DND-41 (cell line): ENCODE data around the gene NF2.
A peak's percentile ranks its signal among the peaks of the same experiment; 100 is the strongest.

Source experiments
- ATAC-seq: fragments of 200-7000 bp; cut with Tn5 transposase; 3 replicates; pipeline ENCODE4 v1.9.1; 2021; ENCODE audit warnings: low read depth; ENCODE audit not compliant: insufficient read depth
- DNase-seq: peaks from one replicate; pipeline ENCODE4 v3.0.0-alpha.2; 2020
- H2AFZ ChIP-seq: 2 replicates; pipeline ENCODE4 v1.6.0; 2012; ENCODE audit warnings: low read depth, low read length
- H3K27ac ChIP-seq: 2 replicates; pipeline ENCODE4 v1.5.1; 2012; ENCODE audit warnings: low read length, inconsistent platforms
- H3K27me3 ChIP-seq: fragments of 200-600 bp; sonication (generic); 2 replicates; pipeline ENCODE4 v1.6.0; 2012; ENCODE audit warnings: low read length, mild to moderate bottlenecking, inconsistent platforms; ENCODE audit not compliant: insufficient read depth, poor library complexity
- H3K36me3 ChIP-seq: 2 replicates; pipeline ENCODE4 v1.5.1; 2012; ENCODE audit warnings: low read length, inconsistent platforms; ENCODE audit not compliant: insufficient read depth
- H3K4me1 ChIP-seq: 2 replicates; pipeline ENCODE4 v1.5.1; 2012; ENCODE audit warnings: mild to moderate bottlenecking, low read length; ENCODE audit not compliant: insufficient read depth
- H3K4me2 ChIP-seq: 2 replicates; pipeline ENCODE4 v1.6.0; 2012; ENCODE audit warnings: mild to moderate bottlenecking, moderate library complexity, low read length, inconsistent platforms; ENCODE audit not compliant: insufficient read depth
- H3K4me3 ChIP-seq, 2 experiments: fragments of 200-600 bp in 1 of 2; shearing (Covaris generic) in 1 of 2; 2 replicates each; pipeline ENCODE4 v1.5.1; 2012 to 2016; ENCODE audit warnings: inconsistent platforms in 2 of 2, low read length in 2 of 2, mild to moderate bottlenecking in 2 of 2, low read depth in 1 of 2, moderate library complexity in 1 of 2
- H3K79me2 ChIP-seq: 2 replicates; pipeline ENCODE4 v1.6.0; 2012; ENCODE audit warnings: low read length, inconsistent platforms; ENCODE audit not compliant: insufficient read depth
- H3K9ac ChIP-seq: 2 replicates; pipeline ENCODE4 v1.6.0; 2012; ENCODE audit warnings: low read depth, mild to moderate bottlenecking, inconsistent platforms, low read length, moderate library complexity
- H3K9me3 ChIP-seq: 2 replicates; pipeline ENCODE4 v1.5.1; 2012; ENCODE audit warnings: low read length, moderate library complexity, mild to moderate bottlenecking, inconsistent platforms; ENCODE audit not compliant: insufficient read depth, severe bottlenecking
- H4K20me1 ChIP-seq: 2 replicates; pipeline ENCODE4 v1.6.0; 2012; ENCODE audit warnings: low read length; ENCODE audit not compliant: insufficient read depth
- EZH2 ChIP-seq: IDR thresholded peaks from 3 replicates; pipeline ENCODE4 v1.6.1; 2012; ENCODE audit warnings: borderline replicate concordance, low read depth, mild to moderate bottlenecking, moderate library complexity, low read length, inconsistent platforms; ENCODE audit not compliant: severe bottlenecking
- TF ChIP-seq, protein P1 (sequence below): IDR thresholded peaks from 2 replicates; pipeline ENCODE4 v1.5.1; 2012; ENCODE audit warnings: borderline replicate concordance, low read length, moderate library complexity, mild to moderate bottlenecking; ENCODE audit not compliant: poor library complexity, severe bottlenecking; ENCODE audit errors: extremely low read depth

NF2 gene

DNA sequence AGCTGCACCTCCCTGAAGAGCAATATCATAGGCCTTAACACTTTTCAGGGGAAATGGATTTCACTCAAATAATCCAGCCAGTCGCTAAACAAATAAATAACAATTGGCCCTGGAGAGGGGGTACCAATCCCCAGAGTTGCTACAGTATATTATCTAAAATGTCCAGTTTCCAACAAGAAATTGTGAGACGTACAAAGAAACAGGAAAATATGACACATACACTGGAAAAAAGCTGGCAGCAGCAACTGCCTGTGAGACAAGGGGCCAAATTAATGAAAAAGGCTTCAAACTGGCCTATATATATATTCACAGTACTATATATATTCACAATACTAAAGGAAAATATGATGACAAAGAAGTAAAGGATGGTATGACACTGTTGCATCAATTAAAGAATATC lies 4.0 kb downstream of the NF2 start:
- Histone ChIP-seq H3K79me2 (peaks cover 84% of the 10 kb centered on the region), H4K20me1 (peaks cover 17% of the 10 kb centered on the region), H2AFZ (no peak overlapping the region), H3K4me3 (no peak overlapping the region), H3K27ac (no peak overlapping the region), H3K4me1 (peaks cover 30% of the 10 kb centered on the region), H3K4me2 (no peak overlapping the region), H3K9ac (no peak overlapping the region), H3K9me3 (no peaks in the 10 kb centered on the region), H3K27me3 (no peaks in the 10 kb centered on the region), H3K36me3 (peaks cover 27% of the 10 kb centered on the region)
- DNase-seq (no peak), ATAC-seq (no peak)
- no peak for TF ChIP-seq EZH2
- TF ChIP-seq, protein P1, sequence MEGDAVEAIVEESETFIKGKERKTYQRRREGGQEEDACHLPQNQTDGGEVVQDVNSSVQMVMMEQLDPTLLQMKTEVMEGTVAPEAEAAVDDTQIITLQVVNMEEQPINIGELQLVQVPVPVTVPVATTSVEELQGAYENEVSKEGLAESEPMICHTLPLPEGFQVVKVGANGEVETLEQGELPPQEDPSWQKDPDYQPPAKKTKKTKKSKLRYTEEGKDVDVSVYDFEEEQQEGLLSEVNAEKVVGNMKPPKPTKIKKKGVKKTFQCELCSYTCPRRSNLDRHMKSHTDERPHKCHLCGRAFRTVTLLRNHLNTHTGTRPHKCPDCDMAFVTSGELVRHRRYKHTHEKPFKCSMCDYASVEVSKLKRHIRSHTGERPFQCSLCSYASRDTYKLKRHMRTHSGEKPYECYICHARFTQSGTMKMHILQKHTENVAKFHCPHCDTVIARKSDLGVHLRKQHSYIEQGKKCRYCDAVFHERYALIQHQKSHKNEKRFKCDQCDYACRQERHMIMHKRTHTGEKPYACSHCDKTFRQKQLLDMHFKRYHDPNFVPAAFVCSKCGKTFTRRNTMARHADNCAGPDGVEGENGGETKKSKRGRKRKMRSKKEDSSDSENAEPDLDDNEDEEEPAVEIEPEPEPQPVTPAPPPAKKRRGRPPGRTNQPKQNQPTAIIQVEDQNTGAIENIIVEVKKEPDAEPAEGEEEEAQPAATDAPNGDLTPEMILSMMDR: no peak

DNA sequence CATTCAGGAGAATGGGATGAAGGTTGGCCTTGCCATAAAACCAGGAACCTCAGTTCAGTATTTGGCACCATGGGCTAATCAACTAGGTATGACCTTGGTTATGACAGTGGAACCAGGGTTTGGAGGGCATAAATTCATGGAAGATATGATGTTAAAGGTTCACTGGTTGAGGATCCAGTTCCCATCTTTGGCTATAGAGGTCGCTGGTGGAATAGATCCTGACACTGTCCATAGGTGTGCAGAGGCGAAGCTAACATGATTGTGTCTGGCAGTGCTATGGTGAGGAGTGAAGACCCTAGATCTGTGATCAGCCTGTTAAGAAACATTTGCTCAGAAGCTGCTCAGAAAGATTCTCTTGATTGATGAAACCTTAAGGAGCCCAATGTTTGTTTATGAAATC lies 5.7 kb downstream of the NF2 start:
- Histone ChIP-seq H3K27me3 (no peaks in the 10 kb centered on the region), H3K9me3 (no peaks in the 10 kb centered on the region), H4K20me1 (peaks cover 17% of the 10 kb centered on the region), H3K4me2 (no peak overlapping the region), H3K36me3 (peaks cover 27% of the 10 kb centered on the region), H3K9ac (no peak overlapping the region), H3K27ac (no peak overlapping the region), H3K4me1 (peaks cover 25% of the 10 kb centered on the region), H3K79me2 (peaks cover 95% of the 10 kb centered on the region), H2AFZ (no peak overlapping the region), H3K4me3 (no peak overlapping the region)
- no peak for DNase-seq
- no peak for TF ChIP-seq EZH2
- TF ChIP-seq, protein P1: peak; percentile 40
- ATAC-seq: no peak

DNA sequence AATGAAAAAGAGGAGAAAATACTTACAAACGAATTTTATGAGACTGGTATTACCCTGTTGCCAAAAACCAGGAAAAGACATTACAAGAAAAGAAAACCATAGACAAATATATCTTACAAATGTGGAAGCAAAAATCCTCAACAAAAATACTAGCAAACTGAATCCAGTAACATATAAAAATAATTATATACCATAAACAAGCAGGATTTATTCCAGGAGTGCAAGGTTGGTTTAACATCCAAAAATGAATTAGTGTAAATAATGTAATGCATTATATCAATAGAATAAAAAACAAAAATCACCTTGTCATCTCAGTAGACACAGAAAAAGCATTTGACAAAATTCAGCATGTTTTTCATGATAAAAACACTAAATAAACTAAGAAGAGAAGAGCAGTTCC lies 7.3 kb downstream of the NF2 start:
- H3K9me3 ChIP-seq: no peaks in the 10 kb centered on the region
- H3K4me3 ChIP-seq: no peak overlapping the region
- no peak for TF ChIP-seq EZH2
- TF ChIP-seq, protein P1: no peak
- no peaks in the 10 kb centered on the region for H3K27me3 ChIP-seq
- H4K20me1 ChIP-seq: peaks cover 18% of the 10 kb centered on the region; the same call in 1 of the 2 replicates
- no peak for ATAC-seq
- peaks cover 94% of the 10 kb centered on the region for H3K79me2 ChIP-seq
- H3K36me3 ChIP-seq: peaks cover 20% of the 10 kb centered on the region
- no peak overlapping the region for H3K27ac ChIP-seq
- DNase-seq: no peak
- no peak overlapping the region for H3K9ac ChIP-seq
- no peak overlapping the region for H2AFZ ChIP-seq
- no peak overlapping the region for H3K4me2 ChIP-seq
- peaks cover 8% of the 10 kb centered on the region for H3K4me1 ChIP-seq
